K562 (cell line): ENCODE data around the gene PDE12. TPM values are rescaled to one million over a fixed set of nuclear protein-coding genes. Genes with fewer than 3 reads are reported as not detected.
A peak's percentile ranks its signal among the peaks of the same experiment; 100 is the strongest.

Experiments used
- ATAC-seq: fragments of 200-7000 bp; cut with Tn5 transposase; 3 replicates; pipeline ENCODE4 v1.9.1; 2020; ENCODE audit warnings: moderate library complexity
- BruUV-seq: library from RNA; stranded (reverse); fragments of 400-500 nt; replicated peaks from 2 replicates; lab custom pipeline; 2021; lab: Mats Ljungman, UMichigan
- CTCF ChIA-PET: fragments of 300-600 bp; formaldehyde crosslinking; extraction: SDS; loops from one replicate; lab custom pipeline; 2021; ENCODE audit warnings: low intra/inter-chr PET ratio; lab: Yijun Ruan, JAX
- POLR2A ChIA-PET: fragments of 300-600, 350-650 bp; sonication (Branson Sonifier 250); formaldehyde crosslinking; extraction: SDS; loops from one replicate; lab custom pipeline; 2021; ENCODE audit warnings: antibody characterized with exemption, inconsistent platforms; lab: Yijun Ruan, JAX
- DNase-seq, 4 experiments: peaks; one replicate each; pipeline versions ENCODE4 v3.0.0 to v3.0.0-alpha.2; 2011 to 2018; ENCODE audit warnings: low spot score in 3 of 4, mixed read lengths in 3 of 4; ENCODE audit errors: extremely low read depth in 1 of 4
- FAIRE-seq: peaks from 2 replicates; lab custom pipeline; 2011; peaks lifted over from hg19 to GRCh38; lab: Jason Lieb, UNC
- H2AFZ ChIP-seq: 2 replicates; pipeline ENCODE4 v1.6.0; 2011; ENCODE audit warnings: low read depth, low read length, control low read depth, inconsistent platforms
- H3K27ac ChIP-seq: fragments of 200-600 bp; 3 replicates; pipeline ENCODE4 v1.8.0; 2011; ENCODE audit warnings: low read depth, mild to moderate bottlenecking, control low read depth, inconsistent platforms, low read length, moderate library complexity, mixed read lengths; ENCODE audit errors: extremely low read depth
- H3K27me3 ChIP-seq, 2 experiments: fragments of 300-600 bp in 1 of 2; 2 replicates in 1 of 2; 3 replicates in 1 of 2; pipeline versions ENCODE4 v1.6.0 to v1.8.0; 2011; ENCODE audit warnings: inconsistent platforms in 2 of 2, low read length in 2 of 2, mild to moderate bottlenecking in 1 of 2, mixed read lengths in 1 of 2, moderate library complexity in 1 of 2; ENCODE audit not compliant: control insufficient read depth in 2 of 2, insufficient read depth in 2 of 2
- H3K36me3 ChIP-seq: fragments of 300-600 bp; 3 replicates; pipeline ENCODE4 v1.8.0; 2011; ENCODE audit warnings: mild to moderate bottlenecking, low read length, inconsistent platforms; ENCODE audit not compliant: control insufficient read depth, insufficient read depth
- H3K4me1 ChIP-seq, 2 experiments: fragments of 200-600 bp in 1 of 2; replicated peaks in 1 of 2; 2 replicates in 1 of 2; 3 replicates in 1 of 2; pipeline versions ENCODE4 v1.5.1 to v1.8.0; 2011; ENCODE audit warnings: inconsistent platforms in 2 of 2, low read length in 2 of 2, mild to moderate bottlenecking in 1 of 2, mixed read lengths in 1 of 2, moderate library complexity in 1 of 2; ENCODE audit not compliant: control insufficient read depth in 2 of 2, insufficient read depth in 2 of 2
- H3K4me2 ChIP-seq: 2 replicates; pipeline ENCODE4 v1.6.1; 2011; ENCODE audit warnings: low read length, control low read depth, inconsistent platforms, mixed read lengths; ENCODE audit not compliant: insufficient read depth
- H3K4me3 ChIP-seq: fragments of 200-600 bp; sonication (generic), shearing (Covaris generic); 2 replicates; pipeline ENCODE4 v1.5.1; 2016; ENCODE audit warnings: control low read depth, inconsistent platforms
- H3K79me2 ChIP-seq: fragments of 200-600 bp; 3 replicates; pipeline ENCODE4 v1.8.0; 2011; ENCODE audit warnings: low read length, inconsistent platforms; ENCODE audit not compliant: control insufficient read depth, insufficient read depth
- H3K9ac ChIP-seq, 2 experiments: 2 replicates each; pipeline versions ENCODE4 v1.6.0 to v1.6.1; 2011; ENCODE audit warnings: low read depth in 2 of 2, low read length in 2 of 2, control low read depth in 1 of 2, inconsistent platforms in 1 of 2, mild to moderate bottlenecking in 1 of 2, mixed read lengths in 1 of 2; ENCODE audit not compliant: insufficient read depth in 1 of 2
- H3K9me1 ChIP-seq: one replicate; pipeline ENCODE4 v1.6.0; 2011; ENCODE audit warnings: inconsistent platforms, mild to moderate bottlenecking, low read length, moderate library complexity; ENCODE audit not compliant: control insufficient read depth, insufficient read depth
- H3K9me3 ChIP-seq: replicated peaks from 2 replicates; pipeline ENCODE4 v1.5.1; 2011; ENCODE audit warnings: low read depth, low read length, inconsistent platforms; ENCODE audit not compliant: control insufficient read depth, insufficient read depth
- H4K20me1 ChIP-seq: replicated peaks from 2 replicates; pipeline ENCODE4 v1.6.1; 2011; ENCODE audit warnings: low read length, inconsistent platforms, mixed read lengths; ENCODE audit not compliant: control insufficient read depth, insufficient read depth
- C11orf30 ChIP-seq: fragments of 450-650 bp; IDR thresholded peaks from 2 replicates; pipeline ENCODE4 v1.6.1; 2016; ENCODE audit warnings: low read depth, mild to moderate bottlenecking
- CBX2 ChIP-seq: fragments of 200-600 bp; sonication (generic); IDR thresholded peaks from one replicate; pipeline ENCODE4 v1.6.1; 2012; ENCODE audit warnings: mild to moderate bottlenecking, low read length, inconsistent platforms; ENCODE audit not compliant: insufficient read depth, poor library complexity, severe bottlenecking
- CTCFL ChIP-seq: IDR thresholded peaks from 2 replicates; pipeline ENCODE4 v1.6.1; 2011; ENCODE audit warnings: borderline replicate concordance, low read depth, mild to moderate bottlenecking, moderate library complexity, low read length; ENCODE audit not compliant: insufficient read depth, poor library complexity, severe bottlenecking
- ZFP36 ChIP-seq: fragments of 150-350 bp; IDR thresholded peaks from 2 replicates; pipeline ENCODE4 v1.6.1; 2018; ENCODE audit warnings: low read length, low read depth; ENCODE audit not compliant: partially characterized antibody
- ZNF316 ChIP-seq: fragments of 450-650 bp; IDR thresholded peaks from 2 replicates; pipeline ENCODE4 v1.6.1; 2016
- WGBS: fragments of 100-300 bp; shearing (Covaris generic); methylation state at CpG from one replicate; pipeline ENCODE4 v1.1.6; 2016; ENCODE audit warnings: low coverage, mixed read lengths; ENCODE audit not compliant: insufficient coverage; ENCODE audit errors: missing lambda C conversion rate; 5-methylcytosine and 5-hydroxymethylcytosine counted together
- in situ Hi-C: fragments of 300-500 bp; cut with MboI; formaldehyde crosslinking; loops from 4 replicates; pipeline ENCODE4 v1.15.0; 2018; ENCODE audit warnings: inconsistent platforms, mixed read lengths
- intact Hi-C: fragments of 100-400 bp; cut with micrococcal nuclease; formaldehyde crosslinking; loops from 2 replicates; pipeline ENCODE4 v1.14.2; 2022
- polyA plus RNA-seq, 8 experiments: library from polyadenylated mRNA; depleted of rRNA in 4 of 8; stranded (reverse) in 5 of 8; unstranded in 3 of 8; fragments of >200 nt; fragmentation: Nextera tagmentation in 2 of 8; fragmentation: Illumina TruSeq in 1 of 8; extraction: Ambion mirVana in 2 of 8; extraction: Trizol in 1 of 8; gene quantifications; 2 replicates each; pipeline versions ENCODE4 v1.2.1 to v1.2.3, GENCODE V29; 2011 to 2014; ENCODE audit warnings: inconsistent platforms in 1 of 8, missing spikeins in 1 of 8
- total RNA-seq, 7 experiments: library from RNA; depleted of rRNA in 6 of 7; stranded (reverse); fragments of >200 nt in 6 of 7; fragmentation: Illumina TruSeq in 2 of 7; extraction: Trizol in 2 of 7; gene quantifications; 2 replicates each; pipeline versions ENCODE4 v1.2.1 to v1.2.3, GENCODE V29; 2011 to 2021; ENCODE audit warnings: low replicate concordance in 1 of 7
- TF ChIP-seq, protein P1 (sequence below): sonication (generic); formaldehyde crosslinking; IDR thresholded peaks from 2 replicates; pipeline ENCODE4 v1.8.0; 2022; ENCODE audit warnings: missing genetic modification reagents, mild to moderate bottlenecking, moderate library complexity, borderline replicate concordance
- TF ChIP-seq, protein P2 (sequence below), 2 experiments: fragments of 450-650 bp; formaldehyde crosslinking in 1 of 2; IDR thresholded peaks; 2 replicates each; pipeline versions ENCODE4 v1.4.0 to v1.6.1; 2014 to 2020; ENCODE audit warnings: mild to moderate bottlenecking in 2 of 2, borderline replicate concordance in 1 of 2, low read depth in 1 of 2

Gene PDE12
- total and polyA plus RNA-seq, 9 of the 15 experiments (the other 6 are each of a cell fraction or from before 2014, with no cell fraction given), result 2.1 to 20.5 (median 10.0) TPM

- no peaks in the 10 kb centered on the region for H3K9me3 ChIP-seq
- DNase-seq (peak; percentile 26 to 58 (median 32)), FAIRE-seq (no peak), ATAC-seq (peak; percentile 83)
- no peaks in the 10 kb centered on the region for H3K36me3 ChIP-seq
- CTCF ChIA-PET, result interaction anchor here (0.6 kb wide), 1 partner anchor 433 kb away, joined by 5 read pairs; no protein-coding TSS in a partner anchor
- H3K9ac ChIP-seq, result peak within 1 kb of the TSS in 1 of 2 experiments; percentile 75; a peak in 2 of 4 replicates
- intact Hi-C loops (no loop called here), in situ Hi-C loops (no loop called here)
- H3K9me1 ChIP-seq, result no peaks in the 10 kb centered on the region
- H3K27me3 ChIP-seq, result peaks cover 0 to 14% of the 10 kb centered on the region in 2 experiments; a peak in 1 of 5 replicates
- H3K4me2 ChIP-seq, result peak within 1 kb of the TSS; percentile 25; the same call in 1 of the 2 replicates
- POLR2A ChIA-PET, result interaction anchor here (0.8 kb wide), 1 partner anchor 9 kb away, joined by 5 read pairs; no protein-coding TSS in a partner anchor
- no TSS peak for BruUV-seq
- 5% methylated on average over 16 of the region's 20 CpGs for WGBS
- H3K4me3 ChIP-seq, result no peak within 1 kb of the TSS
- H3K79me2 ChIP-seq, result no peaks in the 10 kb centered on the region
- no peak within 1 kb of the TSS for H3K27ac ChIP-seq
- H3K4me1 ChIP-seq, result peaks cover 3% of the 10 kb centered on the region in 2 experiments; a peak in 3 of 5 replicates
- H4K20me1 ChIP-seq, result no peaks in the 10 kb centered on the region
- no peak within 1 kb of the TSS; the same call in 1 of the 2 replicates for H2AFZ ChIP-seq
- TF ChIP-seq ZNF316 (peak; percentile 46; the same call in 1 of the 2 replicates), CBX2 (peak; percentile 41), ZFP36 (peak; percentile 29), C11orf30 (peak; percentile 35; the same call in 1 of the 2 replicates), CTCFL (peak; percentile 20)
- TF ChIP-seq, protein P1, sequence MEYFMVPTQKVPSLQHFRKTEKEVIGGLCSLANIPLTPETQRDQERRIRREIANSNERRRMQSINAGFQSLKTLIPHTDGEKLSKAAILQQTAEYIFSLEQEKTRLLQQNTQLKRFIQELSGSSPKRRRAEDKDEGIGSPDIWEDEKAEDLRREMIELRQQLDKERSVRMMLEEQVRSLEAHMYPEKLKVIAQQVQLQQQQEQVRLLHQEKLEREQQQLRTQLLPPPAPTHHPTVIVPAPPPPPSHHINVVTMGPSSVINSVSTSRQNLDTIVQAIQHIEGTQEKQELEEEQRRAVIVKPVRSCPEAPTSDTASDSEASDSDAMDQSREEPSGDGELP (CRISPR knock-in tag), result peak; percentile 77
- TF ChIP-seq, protein P2, sequence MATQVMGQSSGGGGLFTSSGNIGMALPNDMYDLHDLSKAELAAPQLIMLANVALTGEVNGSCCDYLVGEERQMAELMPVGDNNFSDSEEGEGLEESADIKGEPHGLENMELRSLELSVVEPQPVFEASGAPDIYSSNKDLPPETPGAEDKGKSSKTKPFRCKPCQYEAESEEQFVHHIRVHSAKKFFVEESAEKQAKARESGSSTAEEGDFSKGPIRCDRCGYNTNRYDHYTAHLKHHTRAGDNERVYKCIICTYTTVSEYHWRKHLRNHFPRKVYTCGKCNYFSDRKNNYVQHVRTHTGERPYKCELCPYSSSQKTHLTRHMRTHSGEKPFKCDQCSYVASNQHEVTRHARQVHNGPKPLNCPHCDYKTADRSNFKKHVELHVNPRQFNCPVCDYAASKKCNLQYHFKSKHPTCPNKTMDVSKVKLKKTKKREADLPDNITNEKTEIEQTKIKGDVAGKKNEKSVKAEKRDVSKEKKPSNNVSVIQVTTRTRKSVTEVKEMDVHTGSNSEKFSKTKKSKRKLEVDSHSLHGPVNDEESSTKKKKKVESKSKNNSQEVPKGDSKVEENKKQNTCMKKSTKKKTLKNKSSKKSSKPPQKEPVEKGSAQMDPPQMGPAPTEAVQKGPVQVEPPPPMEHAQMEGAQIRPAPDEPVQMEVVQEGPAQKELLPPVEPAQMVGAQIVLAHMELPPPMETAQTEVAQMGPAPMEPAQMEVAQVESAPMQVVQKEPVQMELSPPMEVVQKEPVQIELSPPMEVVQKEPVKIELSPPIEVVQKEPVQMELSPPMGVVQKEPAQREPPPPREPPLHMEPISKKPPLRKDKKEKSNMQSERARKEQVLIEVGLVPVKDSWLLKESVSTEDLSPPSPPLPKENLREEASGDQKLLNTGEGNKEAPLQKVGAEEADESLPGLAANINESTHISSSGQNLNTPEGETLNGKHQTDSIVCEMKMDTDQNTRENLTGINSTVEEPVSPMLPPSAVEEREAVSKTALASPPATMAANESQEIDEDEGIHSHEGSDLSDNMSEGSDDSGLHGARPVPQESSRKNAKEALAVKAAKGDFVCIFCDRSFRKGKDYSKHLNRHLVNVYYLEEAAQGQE (IDR thresholded peaks at IDR 0.05; ENCODE audit: borderline replicate concordance), result peak; percentile 50
- TF ChIP-seq, protein P2 (CRISPR knock-in tag; IDR thresholded peaks at IDR 0.05; ENCODE audit: low read depth), result no peak
Observed at GRCh38 chr3:57544181-57545125, 11.6 kb upstream of the PDE12 start, which contains the start of gene DNAH12. DNAH12 (minus strand) TSS chr3:57544344; CDS start chr3:57542870, 1,474 bp downstream.
